Breast epithelium (tissue), 4 donors: ENCODE measurements around the gene JPH2. TPM values are rescaled to one million over a fixed set of nuclear protein-coding genes. Genes with fewer than 3 reads are reported as not detected.

ENCODE experiments used
- DNase-seq, 2 donors: peaks; one replicate each; pipeline ENCODE4 v3.0.0-alpha.2; 2019; ENCODE audit warnings: low spot score in 2 of 2
- H3K27ac ChIP-seq, 2 donors: fragments of 200-600 bp; sonication (generic) in 1 of 2; one replicate each; pipeline ENCODE4 v1.5.1; 2016 to 2019; ENCODE audit warnings: mild to moderate bottlenecking in 1 of 2
- H3K27me3 ChIP-seq, 2 donors: fragments of 200-600 bp; sonication (generic) in 1 of 2; one replicate each; pipeline versions ENCODE4 v1.5.1 to v1.6.0; 2017 to 2019; ENCODE audit warnings: control low read depth in 1 of 2, mild to moderate bottlenecking in 1 of 2
- H3K36me3 ChIP-seq: fragments of 200-600 bp; one replicate; pipeline ENCODE4 v1.5.1; 2019
- H3K4me1 ChIP-seq, 2 donors: fragments of 200-600 bp; sonication (generic); one replicate each; pipeline ENCODE4 v1.5.1; 2016 to 2019; ENCODE audit warnings: control low read depth in 1 of 2
- H3K4me3 ChIP-seq, 3 donors: fragments of 200-600 bp; sonication (generic); 1 replicate in 2 of 3; 2 replicates in 1 of 3; pipeline ENCODE4 v1.5.1; 2016 to 2019; ENCODE audit warnings: mild to moderate bottlenecking in 3 of 3, moderate library complexity in 2 of 3
- H3K9me3 ChIP-seq, 2 donors: fragments of 200-600 bp; sonication (generic) in 1 of 2; one replicate each; pipeline ENCODE4 v1.5.1; 2016 to 2019; ENCODE audit warnings: control low read depth in 1 of 2
- CTCF ChIP-seq, 3 donors: fragments of 450-650 bp; IDR thresholded peaks; one replicate each; pipeline ENCODE4 v1.5.1; 2016 to 2017; ENCODE audit warnings: antibody characterized with exemption in 3 of 3, mild to moderate bottlenecking in 3 of 3, moderate library complexity in 3 of 3
- POLR2A ChIP-seq: fragments of 450-650 bp; IDR thresholded peaks from one replicate; pipeline ENCODE4 v1.6.1; 2016; ENCODE audit warnings: antibody characterized with exemption, mild to moderate bottlenecking, moderate library complexity
- POLR2AphosphoS5 ChIP-seq, 3 donors: sonication (generic); formaldehyde crosslinking; IDR thresholded peaks; one replicate each; pipeline ENCODE4 v1.6.1; 2017; ENCODE audit warnings: antibody characterized with exemption in 3 of 3
- intact Hi-C: fragments of 100-400 bp; cut with DNase I; formaldehyde crosslinking; loops from one replicate; pipeline ENCODE4 v1.15.1; 2023; ENCODE audit warnings: low total_unique reads
- total RNA-seq, 3 donors: library from RNA; depleted of rRNA; stranded (reverse); fragments of >200 nt; gene quantifications; one replicate each; pipeline ENCODE4 v1.1.0, GENCODE V29; 2016

JPH2 gene
- total RNA-seq, 3 donors from 2014 or later = 9.3 to 16.4 (median 16.2) TPM

GRCh38 chr20:44231713-44232468 lies 44.9 kb upstream of the JPH2 start:
- Histone ChIP-seq H3K36me3 (no peaks in the 10 kb centered on the region), H3K9me3 (no peaks in the 10 kb centered on the region), H3K4me3 (no peak overlapping the region), H3K27me3 (no peaks in the 10 kb centered on the region), H3K4me1 (no peaks in the 10 kb centered on the region), H3K27ac (no peak overlapping the region)
- no peak for TF ChIP-seq POLR2AphosphoS5 (IDR thresholded peaks at IDR 0.05)
- no peak for TF ChIP-seq CTCF (IDR thresholded peaks at IDR 0.05)
- no peak for TF ChIP-seq POLR2A
- DNase-seq = no peak
- intact Hi-C loops = no loop called here

- Histone ChIP-seq H3K36me3 (no peaks in the 10 kb centered on the region), H3K27ac (no peak overlapping the region), H3K27me3 (no peaks in the 10 kb centered on the region), H3K4me3 (no peak overlapping the region), H3K9me3 (no peaks in the 10 kb centered on the region), H3K4me1 (no peaks in the 10 kb centered on the region)
- no peak for TF ChIP-seq POLR2A
- TF ChIP-seq CTCF (IDR thresholded peaks at IDR 0.05) = no peak
- TF ChIP-seq POLR2AphosphoS5 (IDR thresholded peaks at IDR 0.05) = no peak
- no peak for DNase-seq
- intact Hi-C loops = no loop called here
Observed at GRCh38 chr20:44231193-44231592, 44.2 kb upstream of the JPH2 start.

- peak overlapping the region; percentile 29 to 67 for H3K27ac ChIP-seq
- no peaks in the 10 kb centered on the region for H3K9me3 ChIP-seq
- no peaks in the 10 kb centered on the region for H3K4me1 ChIP-seq
- H3K27me3 ChIP-seq = no peaks in the 10 kb centered on the region
- TF ChIP-seq CTCF (IDR thresholded peaks at IDR 0.05) (no peak), POLR2A (no peak), POLR2AphosphoS5 (IDR thresholded peaks at IDR 0.05) (peak in 1 of 3 donors; percentile 17)
- H3K36me3 ChIP-seq = no peaks in the 10 kb centered on the region
- no peak overlapping the region for H3K4me3 ChIP-seq
- peak in 1 of 2 donors; percentile 74 for DNase-seq
- intact Hi-C loops = no loop called here
Observed at GRCh38 chr20:44228465-44229258, 41.7 kb upstream of the JPH2 start.

GRCh38 chr20:44224637-44225036 lies 37.6 kb upstream of the JPH2 start:
- Histone ChIP-seq H3K36me3 (no peaks in the 10 kb centered on the region), H3K27ac (no peak overlapping the region), H3K4me1 (no peaks in the 10 kb centered on the region), H3K27me3 (no peaks in the 10 kb centered on the region), H3K9me3 (no peaks in the 10 kb centered on the region), H3K4me3 (no peak overlapping the region)
- no peak for DNase-seq
- intact Hi-C loops = no loop called here
- TF ChIP-seq POLR2A (no peak), POLR2AphosphoS5 (IDR thresholded peaks at IDR 0.05) (no peak), CTCF (IDR thresholded peaks at IDR 0.05) (no peak)

- H3K27me3 ChIP-seq = no peaks in the 10 kb centered on the region
- DNase-seq = no peak
- no peaks in the 10 kb centered on the region for H3K4me1 ChIP-seq
- H3K36me3 ChIP-seq = no peaks in the 10 kb centered on the region
- H3K9me3 ChIP-seq = no peaks in the 10 kb centered on the region
- no peak for TF ChIP-seq POLR2A
- TF ChIP-seq POLR2AphosphoS5 (IDR thresholded peaks at IDR 0.05) = no peak
- no peak for TF ChIP-seq CTCF (IDR thresholded peaks at IDR 0.05)
- H3K27ac ChIP-seq = no peak overlapping the region
- H3K4me3 ChIP-seq = no peak overlapping the region
- intact Hi-C loops = no loop called here
Observed at GRCh38 chr20:44223721-44224120, 36.7 kb upstream of the JPH2 start.
